ENCODE results near the gene E2F4. TPM values are rescaled to one million over a fixed set of nuclear protein-coding genes. Genes with fewer than 3 reads are reported as not detected.

E2F4 gene
- total and polyA plus RNA-seq, 8 donors, result 32.8 to 304 (median 42.1) TPM

DNA sequence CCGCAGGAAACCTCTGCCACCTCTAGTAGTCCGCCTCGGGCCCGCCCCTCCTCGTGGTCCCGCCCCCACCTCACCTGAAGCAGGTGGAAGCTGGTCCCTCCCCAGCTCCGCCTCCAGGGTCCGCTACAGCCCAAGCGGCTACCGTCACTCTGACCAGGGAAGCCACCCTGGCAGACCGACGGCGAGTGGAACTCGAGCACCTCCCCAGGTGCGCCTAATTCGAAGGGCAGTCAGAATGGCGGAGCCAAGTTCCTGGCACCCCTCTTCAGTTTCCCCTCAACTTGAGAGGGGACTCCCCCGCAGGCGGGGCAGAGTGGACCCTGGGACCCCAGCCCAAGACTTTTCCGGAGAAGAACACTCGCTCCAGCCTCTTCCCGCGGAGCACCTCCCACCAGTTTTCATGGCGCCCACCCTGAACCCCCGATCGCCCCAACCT is 54.8 kb downstream of the E2F4 start:
- peaks cover 46 to 71% (median 61%) of the 10 kb centered on the region in 4 donors for H3K4me1 ChIP-seq
- peak overlapping the region; percentile 87 to 95 (median 89) for H3K27ac ChIP-seq
- H3K36me3 ChIP-seq, result no peaks in the 10 kb centered on the region
- no peak for TF ChIP-seq EP300 (IDR thresholded peaks at IDR 0.05)
- TF ChIP-seq, protein P1, sequence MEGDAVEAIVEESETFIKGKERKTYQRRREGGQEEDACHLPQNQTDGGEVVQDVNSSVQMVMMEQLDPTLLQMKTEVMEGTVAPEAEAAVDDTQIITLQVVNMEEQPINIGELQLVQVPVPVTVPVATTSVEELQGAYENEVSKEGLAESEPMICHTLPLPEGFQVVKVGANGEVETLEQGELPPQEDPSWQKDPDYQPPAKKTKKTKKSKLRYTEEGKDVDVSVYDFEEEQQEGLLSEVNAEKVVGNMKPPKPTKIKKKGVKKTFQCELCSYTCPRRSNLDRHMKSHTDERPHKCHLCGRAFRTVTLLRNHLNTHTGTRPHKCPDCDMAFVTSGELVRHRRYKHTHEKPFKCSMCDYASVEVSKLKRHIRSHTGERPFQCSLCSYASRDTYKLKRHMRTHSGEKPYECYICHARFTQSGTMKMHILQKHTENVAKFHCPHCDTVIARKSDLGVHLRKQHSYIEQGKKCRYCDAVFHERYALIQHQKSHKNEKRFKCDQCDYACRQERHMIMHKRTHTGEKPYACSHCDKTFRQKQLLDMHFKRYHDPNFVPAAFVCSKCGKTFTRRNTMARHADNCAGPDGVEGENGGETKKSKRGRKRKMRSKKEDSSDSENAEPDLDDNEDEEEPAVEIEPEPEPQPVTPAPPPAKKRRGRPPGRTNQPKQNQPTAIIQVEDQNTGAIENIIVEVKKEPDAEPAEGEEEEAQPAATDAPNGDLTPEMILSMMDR (IDR thresholded peaks at IDR 0.05), result peak in 1 of 7 experiments; percentile 20
- TF ChIP-seq POLR2A (IDR thresholded peaks at IDR 0.05), result peak in 2 of 4 donors; percentile 62
- TF ChIP-seq POLR2AphosphoS5 (IDR thresholded peaks at IDR 0.05), result peak in 2 of 3 donors; percentile 93 to 95
- peak overlapping the region; percentile 64 to 85 (median 78) for H3K4me3 ChIP-seq
- intact Hi-C loops (cut with DNase I; ENCODE audit: low total_unique reads), result no loop called here
- H3K27me3 ChIP-seq, result peaks cover 0 to 39% (median 19%) of the 10 kb centered on the region in 3 donors
- H3K9me3 ChIP-seq, result no peaks in the 10 kb centered on the region
- DNase-seq, result peak; percentile 93 to 95
- 0 to 1% (median 0%) methylated on average over 17 to 26 of the region's 26 CpGs for WGBS, 5 donors

DNA sequence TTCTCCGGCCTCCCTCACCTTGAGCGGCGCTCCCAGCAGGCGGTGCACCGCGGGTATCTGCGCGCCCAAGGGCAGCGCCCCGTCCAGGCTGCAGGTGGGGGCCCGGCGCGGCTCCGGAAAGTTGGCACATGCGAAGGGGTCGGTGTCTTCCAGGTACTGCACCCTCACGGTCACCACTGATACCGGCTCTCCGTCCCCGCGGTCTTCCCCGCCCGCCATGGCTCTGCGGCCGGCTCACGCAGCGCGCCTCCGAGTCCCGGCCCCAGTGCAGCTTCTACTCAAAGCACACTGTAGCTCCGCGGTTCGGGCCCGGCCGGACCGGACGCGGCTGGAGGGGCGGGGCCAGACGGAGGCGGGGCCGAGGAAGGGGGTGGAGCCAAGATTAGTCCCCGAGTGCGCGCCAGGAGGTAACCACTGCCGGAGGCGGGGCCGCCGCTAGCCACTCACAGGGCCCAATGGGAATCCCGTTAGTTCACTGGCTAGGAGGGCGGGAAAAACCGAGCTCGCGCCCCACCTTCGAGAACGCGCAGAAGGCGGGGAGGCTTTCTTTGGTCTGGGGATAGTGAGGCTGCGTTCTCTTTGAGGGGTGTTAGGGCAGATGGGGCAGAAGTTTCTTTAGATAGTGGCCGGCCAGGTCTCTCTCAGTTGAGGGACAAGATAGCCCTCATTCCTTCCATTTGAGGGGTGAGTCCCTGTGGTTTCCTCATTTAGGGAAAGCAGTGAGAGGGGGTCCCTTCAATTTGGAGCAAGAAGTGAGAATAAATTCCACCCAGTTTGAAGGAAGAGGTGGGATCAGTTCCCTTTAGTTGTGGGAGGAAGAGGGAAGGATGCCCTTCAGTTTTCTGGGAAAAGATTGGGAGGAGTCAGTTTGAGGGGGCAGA is 55.5 kb downstream of the E2F4 start, which contains the start of gene FHOD1:
Gene FHOD1 (minus strand): TSS at position 290 of the 881 bp plus-strand sequence. CDS start 71 bp downstream, at position 219.
- peak; percentile 98 to 99 for DNase-seq
- Histone ChIP-seq H3K4me1 (peaks cover 42 to 65% (median 55%) of the 10 kb centered on the region in 4 donors), H3K27me3 (peaks cover 0 to 44% (median 19%) of the 10 kb centered on the region in 3 donors), H3K27ac (peak within 1 kb of the TSS; percentile 87 to 95 (median 89)), H3K9me3 (no peaks in the 10 kb centered on the region), H3K36me3 (no peaks in the 10 kb centered on the region), H3K4me3 (peak within 1 kb of the TSS; percentile 64 to 85 (median 78))
- no peak for TF ChIP-seq EP300 (IDR thresholded peaks at IDR 0.05)
- TF ChIP-seq POLR2AphosphoS5 (IDR thresholded peaks at IDR 0.05), result peak; percentile 24 to 93 (median 88)
- TF ChIP-seq POLR2A (IDR thresholded peaks at IDR 0.05), result peak in 1 of 4 donors; percentile 78
- 0 to 2% (median 1%) methylated on average over 18 to 60 of the region's 60 CpGs for WGBS, 5 donors
- intact Hi-C loops (cut with DNase I; ENCODE audit: low total_unique reads), result no loop called here

DNA sequence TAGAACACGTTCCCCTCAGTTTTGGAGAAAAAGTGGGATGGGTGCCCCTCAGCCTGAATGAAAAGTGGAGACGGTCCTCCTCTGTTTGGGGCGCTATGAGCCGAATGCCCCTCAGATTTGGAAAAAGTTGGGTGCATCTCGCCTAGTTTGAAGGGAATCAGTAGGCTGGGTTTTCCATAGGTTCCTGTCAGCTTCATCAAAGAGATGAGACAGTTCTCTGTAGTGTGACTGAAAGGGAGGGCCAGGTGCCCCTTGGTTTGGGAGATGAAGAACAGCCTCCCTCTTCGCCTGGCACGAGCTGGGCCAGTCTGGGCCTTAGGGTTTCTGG is 56.1 kb downstream of the E2F4 start:
- intact Hi-C loops (cut with DNase I; ENCODE audit: low total_unique reads), result no loop called here
- DNase-seq, result no peak
- H3K4me1 ChIP-seq, result peaks cover 42 to 60% (median 51%) of the 10 kb centered on the region in 4 donors
- peaks cover 0 to 48% (median 19%) of the 10 kb centered on the region in 3 donors for H3K27me3 ChIP-seq
- no peaks in the 10 kb centered on the region for H3K36me3 ChIP-seq
- H3K9me3 ChIP-seq, result no peaks in the 10 kb centered on the region
- TF ChIP-seq EP300 (IDR thresholded peaks at IDR 0.05) (no peak), POLR2A (IDR thresholded peaks at IDR 0.05) (no peak)
- TF ChIP-seq, protein P1 (IDR thresholded peaks at IDR 0.05), result no peak
- 4 to 12% (median 5%) methylated on average over 5 to 7 of the region's 7 CpGs for WGBS, 5 donors
- H3K4me3 ChIP-seq, result peak overlapping the region; percentile 64 to 85 (median 78)
- peak overlapping the region in 2 of 5 donors; percentile 1 to 87 for H3K27ac ChIP-seq

Small RNA genes within 50 kb of the gene (small RNA-seq; reads per million reads assigned to genes)
- 13.2 to 15.5 (median 14.2) reads per million in 4 donors for gene MIR328

Other genes with a start within 250 kb of the E2F4 start
- gene CES3, start 230.9 kb upstream of the E2F4 start, total RNA-seq, result 100 to 1,000 TPM in 1 of 5 donors, 10 to 100 TPM in 1, 1 to 10 TPM in 1, under 1 TPM in 1, not detected in 1; 0.37 to 145 (median 8.3) TPM
- 1 to 10 TPM in 1 of 3 donors, under 1 TPM in 1, not detected in 1; 0.56 to 2.8 TPM for gene CES3, start 230.9 kb upstream of the E2F4 start, polyA plus RNA-seq
- gene CES4A, start 203.6 kb upstream of the E2F4 start, total RNA-seq, result 10 to 100 TPM in 2 of 5 donors, 1 to 10 TPM in 3; 3.3 to 22.3 (median 7.0) TPM
- gene CES4A, start 203.6 kb upstream of the E2F4 start, polyA plus RNA-seq, result 10 to 100 TPM in 1 of 3 donors, 1 to 10 TPM in 2; 3.2 to 16.5 (median 3.7) TPM
- gene CBFB, start 163.0 kb upstream of the E2F4 start, total RNA-seq, result 10 to 100 TPM in 4 of 5 donors, 1 to 10 TPM in 1; 4.1 to 68.1 (median 46.2) TPM
- 10 to 100 TPM; 13.1 to 17.7 (median 14.9) TPM for gene CBFB, start 163.0 kb upstream of the E2F4 start, polyA plus RNA-seq
- gene PHAF1, start 82.2 kb upstream of the E2F4 start, total RNA-seq, result 10 to 100 TPM in 3 of 5 donors, 1 to 10 TPM in 2; 4.6 to 39.6 (median 13.4) TPM
- 1 to 10 TPM; 5.1 to 7.6 (median 7.5) TPM for gene PHAF1, start 82.2 kb upstream of the E2F4 start, polyA plus RNA-seq
- gene B3GNT9, start 41.2 kb upstream of the E2F4 start, total RNA-seq, result 10 to 100 TPM in 1 of 5 donors, 1 to 10 TPM in 3, under 1 TPM in 1; 0.58 to 11.2 (median 4.3) TPM
- 1 to 10 TPM; 3.5 to 7.9 (median 4.0) TPM for gene B3GNT9, start 41.2 kb upstream of the E2F4 start, polyA plus RNA-seq
- gene TRADD, start 32.2 kb upstream of the E2F4 start, total RNA-seq, result 100 to 1,000 TPM in 1 of 5 donors, 10 to 100 TPM in 4; 10.6 to 112 (median 38.4) TPM
- 10 to 100 TPM; 18.9 to 39.4 (median 34.8) TPM for gene TRADD, start 32.2 kb upstream of the E2F4 start, polyA plus RNA-seq
- gene FBXL8, start 32.2 kb upstream of the E2F4 start, total RNA-seq, result 100 to 1,000 TPM in 1 of 5 donors, 10 to 100 TPM in 3, 1 to 10 TPM in 1; 5.5 to 412 (median 51.3) TPM
- gene FBXL8, start 32.2 kb upstream of the E2F4 start, polyA plus RNA-seq, result 10 to 100 TPM in 2 of 3 donors, 1 to 10 TPM in 1; 8.3 to 18.3 (median 10.7) TPM
- 100 to 1,000 TPM in 1 of 5 donors, 10 to 100 TPM in 3, 1 to 10 TPM in 1; 9.5 to 630 (median 36.5) TPM for gene HSF4, start 27.4 kb upstream of the E2F4 start, total RNA-seq
- 10 to 100 TPM; 23.8 to 65.4 (median 27.9) TPM for gene HSF4, start 27.4 kb upstream of the E2F4 start, polyA plus RNA-seq
- gene NOL3, start 21.6 kb upstream of the E2F4 start, total RNA-seq, result 100 to 1,000 TPM in 1 of 5 donors, 10 to 100 TPM in 4; 11.4 to 492 (median 39.4) TPM
- gene NOL3, start 21.6 kb upstream of the E2F4 start, polyA plus RNA-seq, result 10 to 100 TPM; 17.2 to 59.7 (median 21.5) TPM
- gene MATCAP1, start 8.2 kb upstream of the E2F4 start, total RNA-seq, result 100 to 1,000 TPM in 1 of 5 donors, 10 to 100 TPM in 4; 13.2 to 156 (median 24.0) TPM
- gene MATCAP1, start 8.2 kb upstream of the E2F4 start, polyA plus RNA-seq, result 10 to 100 TPM in 1 of 3 donors, 1 to 10 TPM in 2; 8.5 to 25.7 (median 9.5) TPM
- 10 to 100 TPM in 3 of 5 donors, 1 to 10 TPM in 1, not detected in 1; 1.3 to 25.5 (median 14.5) TPM for gene EXOC3L1, start 2.0 kb upstream of the E2F4 start, total RNA-seq
- 1 to 10 TPM; 3.9 to 6.8 (median 4.0) TPM for gene EXOC3L1, start 2.0 kb upstream of the E2F4 start, polyA plus RNA-seq
- 100 to 1,000 TPM in 2 of 5 donors, 10 to 100 TPM in 3; 11.6 to 133 (median 57.2) TPM for gene ELMO3, start 7.0 kb downstream of the E2F4 start, total RNA-seq
- gene ELMO3, start 7.0 kb downstream of the E2F4 start, polyA plus RNA-seq, result 10 to 100 TPM; 20.4 to 44.6 (median 37.1) TPM
- 100 to 1,000 TPM in 1 of 5 donors, 10 to 100 TPM in 3, 1 to 10 TPM in 1; 8.7 to 126 (median 46.4) TPM for gene TMEM208, start 35.0 kb downstream of the E2F4 start, total RNA-seq
- 100 to 1,000 TPM in 1 of 3 donors, 10 to 100 TPM in 2; 39.6 to 141 (median 89.2) TPM for gene TMEM208, start 35.0 kb downstream of the E2F4 start, polyA plus RNA-seq
- gene FHOD1, start 55.3 kb downstream of the E2F4 start, total RNA-seq, result 100 to 1,000 TPM in 1 of 5 donors, 10 to 100 TPM in 3, 1 to 10 TPM in 1; 6.1 to 101 (median 25.9) TPM
- gene FHOD1, start 55.3 kb downstream of the E2F4 start, polyA plus RNA-seq, result 10 to 100 TPM; 12.8 to 19.2 (median 15.7) TPM
- 1 to 10 TPM in 2 of 5 donors, under 1 TPM in 2, not detected in 1; 0.89 to 5.3 (median 2.6) TPM for gene SLC9A5, start 56.8 kb downstream of the E2F4 start, total RNA-seq
- under 1 TPM; 0.19 to 0.43 (median 0.31) TPM for gene SLC9A5, start 56.8 kb downstream of the E2F4 start, polyA plus RNA-seq
- 10 to 100 TPM in 2 of 5 donors, 1 to 10 TPM in 3; 2.3 to 57.1 (median 8.1) TPM for gene PLEKHG4, start 87.4 kb downstream of the E2F4 start, total RNA-seq
- gene PLEKHG4, start 87.4 kb downstream of the E2F4 start, polyA plus RNA-seq, result 1 to 10 TPM; 2.5 to 10.0 (median 3.1) TPM
- gene KCTD19, start 134.6 kb downstream of the E2F4 start, total RNA-seq, result 1 to 10 TPM in 2 of 5 donors, not detected in 3; 2.2 to 3.3 TPM
- gene KCTD19, start 134.6 kb downstream of the E2F4 start, polyA plus RNA-seq, result under 1 TPM in 1 of 3 donors, not detected in 2; 0.03 TPM
- gene LRRC36, start 134.7 kb downstream of the E2F4 start, total RNA-seq, result 10 to 100 TPM in 1 of 5 donors, under 1 TPM in 1, not detected in 3; 0.73 to 33.0 TPM
- gene LRRC36, start 134.7 kb downstream of the E2F4 start, polyA plus RNA-seq, result 1 to 10 TPM in 1 of 3 donors, under 1 TPM in 1, not detected in 1; 0.37 to 1.2 TPM
- 100 to 1,000 TPM in 1 of 5 donors, 10 to 100 TPM in 3, 1 to 10 TPM in 1; 5.8 to 127 (median 15.8) TPM for gene TPPP3, start 201.3 kb downstream of the E2F4 start, total RNA-seq
- 10 to 100 TPM in 2 of 3 donors, 1 to 10 TPM in 1; 10.0 to 38.8 (median 11.8) TPM for gene TPPP3, start 201.3 kb downstream of the E2F4 start, polyA plus RNA-seq
- 10 to 100 TPM in 2 of 5 donors, 1 to 10 TPM in 2, not detected in 1; 6.1 to 33.6 (median 11.6) TPM for gene ZDHHC1, start 224.3 kb downstream of the E2F4 start, total RNA-seq
- 1 to 10 TPM; 2.0 to 4.7 (median 4.4) TPM for gene ZDHHC1, start 224.3 kb downstream of the E2F4 start, polyA plus RNA-seq
- 100 to 1,000 TPM in 1 of 5 donors, 10 to 100 TPM in 1, 1 to 10 TPM in 1, under 1 TPM in 1, not detected in 1; 0.89 to 837 (median 9.6) TPM for gene HSD11B2, start 239.0 kb downstream of the E2F4 start, total RNA-seq
- 10 to 100 TPM in 1 of 3 donors, 1 to 10 TPM in 2; 1.5 to 16.7 (median 2.9) TPM for gene HSD11B2, start 239.0 kb downstream of the E2F4 start, polyA plus RNA-seq

Data from stomach (tissue), 9 donors.